ENCODE measurements around the gene PCGF3. TPM values are rescaled to one million over a fixed set of nuclear protein-coding genes. Genes with fewer than 3 reads are reported as not detected.

The PCGF3 gene
- total RNA-seq, 3 donors from 2014 or later = 60.6 to 71.7 (median 69.4) TPM

DNA sequence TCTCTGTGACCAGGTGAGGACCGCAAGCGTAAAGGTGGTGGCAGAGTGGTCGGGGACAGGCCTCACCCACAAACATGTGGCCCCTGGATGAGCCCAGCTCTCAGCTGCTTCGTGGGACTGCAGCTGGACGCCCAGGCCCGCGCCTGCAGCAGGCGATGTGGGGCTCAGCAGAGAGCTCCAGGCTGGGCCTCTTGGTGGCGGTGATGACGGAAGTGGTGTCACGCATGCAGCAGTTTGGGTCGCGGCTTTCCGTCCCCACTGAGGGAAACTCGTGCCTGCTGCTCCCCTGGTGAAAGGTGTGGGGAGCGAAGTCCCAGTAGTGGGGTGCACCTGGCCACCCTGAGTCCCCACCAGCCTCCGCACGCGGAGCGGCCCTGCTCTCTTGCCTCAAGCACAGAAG, 26.9 kb downstream of the PCGF3 start:
- no peaks in the 10 kb centered on the region for H3K27me3 ChIP-seq
- no peaks in the 10 kb centered on the region for H3K4me1 ChIP-seq
- H3K4me3 ChIP-seq = no peak overlapping the region
- DNase-seq (ENCODE audit: low spot score in 2 of 2) = no peak
- H3K27ac ChIP-seq = no peak overlapping the region
- intact Hi-C loops (cut with DNase I; ENCODE audit: low total_unique reads) = no loop called here
- H3K36me3 ChIP-seq = peaks cover 11% of the 10 kb centered on the region
- H3K9me3 ChIP-seq = no peaks in the 10 kb centered on the region
- TF ChIP-seq POLR2AphosphoS5 (IDR thresholded peaks at IDR 0.05) (no peak), POLR2A (IDR thresholded peaks at IDR 0.05) (no peak), CTCF (IDR thresholded peaks at IDR 0.05) (no peak)

GRCh38 chr4:732911-733630, 27.4 kb downstream of the PCGF3 start:
- DNase-seq (ENCODE audit: low spot score in 2 of 2) = no peak
- TF ChIP-seq CTCF (IDR thresholded peaks at IDR 0.05) (no peak), POLR2AphosphoS5 (IDR thresholded peaks at IDR 0.05) (no peak), POLR2A (IDR thresholded peaks at IDR 0.05) (no peak)
- no peak overlapping the region for H3K27ac ChIP-seq
- no peaks in the 10 kb centered on the region for H3K9me3 ChIP-seq
- H3K36me3 ChIP-seq = peaks cover 11% of the 10 kb centered on the region
- H3K4me1 ChIP-seq = no peaks in the 10 kb centered on the region
- no peaks in the 10 kb centered on the region for H3K27me3 ChIP-seq
- no peak overlapping the region for H3K4me3 ChIP-seq
- intact Hi-C loops (cut with DNase I; ENCODE audit: low total_unique reads) = no loop called here

DNA sequence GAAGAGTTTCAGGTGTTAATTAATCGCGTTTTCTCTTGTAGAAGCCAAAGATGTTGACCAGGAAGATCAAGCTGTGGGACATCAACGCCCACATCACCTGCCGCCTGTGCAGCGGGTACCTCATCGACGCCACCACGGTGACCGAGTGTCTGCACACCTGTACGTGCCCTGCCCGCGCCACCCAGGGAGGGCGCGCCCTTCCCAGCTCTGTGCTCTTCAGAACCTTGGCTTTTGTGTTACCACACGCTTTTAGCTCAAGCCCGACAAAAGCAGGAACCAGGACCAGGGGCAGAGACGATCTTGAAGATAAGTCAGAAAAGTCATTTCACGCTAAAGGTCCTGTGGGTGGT, 28.0 kb downstream of the PCGF3 start:
- no peaks in the 10 kb centered on the region for H3K9me3 ChIP-seq
- H3K4me1 ChIP-seq = no peaks in the 10 kb centered on the region
- peaks cover 11% of the 10 kb centered on the region for H3K36me3 ChIP-seq
- H3K27me3 ChIP-seq = no peaks in the 10 kb centered on the region
- H3K4me3 ChIP-seq = no peak overlapping the region
- no peak overlapping the region for H3K27ac ChIP-seq
- no peak for DNase-seq (ENCODE audit: low spot score in 2 of 2)
- TF ChIP-seq POLR2AphosphoS5 (IDR thresholded peaks at IDR 0.05) (no peak), POLR2A (IDR thresholded peaks at IDR 0.05) (no peak), CTCF (IDR thresholded peaks at IDR 0.05) (no peak)
- intact Hi-C loops (cut with DNase I; ENCODE audit: low total_unique reads) = no loop called here

DNA sequence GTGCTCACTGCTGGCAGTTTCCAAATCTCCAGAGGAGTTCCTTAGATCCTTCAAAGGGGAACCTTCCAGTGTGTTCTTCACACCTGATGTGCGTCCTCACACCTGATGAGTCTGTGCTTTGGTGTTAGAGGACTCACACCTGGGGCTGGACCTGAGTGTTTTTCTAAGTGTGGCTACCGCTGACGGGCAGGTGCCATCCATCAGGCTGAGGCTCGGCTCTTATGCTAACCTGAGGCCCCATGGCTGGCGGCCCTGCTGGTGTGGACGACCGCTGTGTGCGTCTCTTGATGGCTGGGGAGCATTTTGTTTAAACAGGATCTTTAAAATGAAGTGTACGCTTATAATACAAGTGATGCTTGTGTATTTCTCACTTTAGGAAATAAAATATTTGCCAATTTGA, 28.4 kb downstream of the PCGF3 start:
- intact Hi-C loops (cut with DNase I; ENCODE audit: low total_unique reads) = no loop called here

GRCh38 chr4:734951-735350, 29.3 kb downstream of the PCGF3 start:
- intact Hi-C loops (cut with DNase I; ENCODE audit: low total_unique reads) = no loop called here
- Histone ChIP-seq H3K9me3 (no peaks in the 10 kb centered on the region), H3K27ac (no peak overlapping the region), H3K4me3 (no peak overlapping the region), H3K36me3 (peaks cover 11% of the 10 kb centered on the region), H3K4me1 (no peaks in the 10 kb centered on the region), H3K27me3 (no peaks in the 10 kb centered on the region)
- no peak for TF ChIP-seq CTCF (IDR thresholded peaks at IDR 0.05)
- no peak for TF ChIP-seq POLR2AphosphoS5 (IDR thresholded peaks at IDR 0.05)
- TF ChIP-seq POLR2A (IDR thresholded peaks at IDR 0.05) = no peak
- no peak for DNase-seq (ENCODE audit: low spot score in 2 of 2)

More for the DNA sequence above, 28.4 kb downstream of the PCGF3 start:
- H3K9me3 ChIP-seq = no peaks in the 10 kb centered on the region
- no peak for TF ChIP-seq POLR2A (IDR thresholded peaks at IDR 0.05)
- no peak overlapping the region for H3K27ac ChIP-seq
- H3K36me3 ChIP-seq = peaks cover 11% of the 10 kb centered on the region
- no peak for DNase-seq (ENCODE audit: low spot score in 2 of 2)
- H3K27me3 ChIP-seq = no peaks in the 10 kb centered on the region
- no peaks in the 10 kb centered on the region for H3K4me1 ChIP-seq
- no peak overlapping the region for H3K4me3 ChIP-seq
